Activated CD8-positive, alpha-beta memory T cell treated with anti-CD3 and anti-CD28 coated beads for 4 hours (primary cell): ENCODE measurements around the gene NSD2.
"Not testable (repeated sequence)": the region's sequence is repeated elsewhere in the genome, so short reads cannot be mapped to it uniquely, and the experiment has no call there.

Experiments used
- DNase-seq, 2 donors: peaks; one replicate each; pipeline ENCODE4 v3.0.0-alpha.2; 2020; ENCODE audit warnings: low read depth in 2 of 2

The NSD2 gene

DNA sequence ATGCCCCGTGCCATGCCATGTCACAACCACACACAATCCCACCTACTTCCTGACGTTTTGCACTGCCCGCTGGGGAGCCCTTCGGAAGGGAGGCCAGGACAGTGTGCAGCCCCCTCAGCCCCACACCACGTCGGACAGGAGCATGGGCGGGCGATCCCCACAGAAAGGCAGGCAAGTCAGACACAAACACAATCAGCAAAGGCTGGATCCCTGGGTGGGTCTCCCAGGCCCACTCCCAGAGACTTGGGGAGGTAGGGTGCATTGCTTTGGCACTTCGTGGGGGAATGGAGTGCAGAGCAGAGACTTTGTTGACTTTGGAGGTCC, 29.3 kb upstream of the NSD2 start:
- DNase-seq: no peak

DNA sequence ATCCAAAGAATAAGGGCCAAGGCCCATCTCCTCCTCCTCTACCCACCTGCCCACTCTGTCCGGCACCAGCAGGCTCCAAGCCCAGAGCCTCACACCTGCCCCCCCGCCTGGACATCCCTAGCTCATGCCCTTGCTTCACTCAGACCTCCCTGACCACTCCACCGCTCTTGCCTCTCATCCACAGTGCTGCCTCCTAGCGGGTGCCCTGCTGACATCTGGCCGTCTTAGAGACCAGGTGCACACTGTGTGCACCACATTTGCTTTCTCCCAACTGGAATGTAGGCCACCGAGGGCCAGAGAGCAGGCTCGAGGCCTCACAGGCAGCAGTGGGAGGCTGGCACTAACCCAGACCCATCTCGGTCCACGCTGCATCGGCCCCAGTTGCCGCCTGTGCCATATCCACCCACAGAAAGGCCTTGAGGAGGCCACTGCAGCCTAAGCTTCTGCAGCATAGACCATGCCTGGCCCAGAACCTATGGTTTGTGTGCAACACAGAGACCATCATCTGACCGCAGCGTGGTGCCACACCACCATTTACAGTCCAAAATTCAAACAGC, 28.8 kb upstream of the NSD2 start:
- no peak for DNase-seq

DNA sequence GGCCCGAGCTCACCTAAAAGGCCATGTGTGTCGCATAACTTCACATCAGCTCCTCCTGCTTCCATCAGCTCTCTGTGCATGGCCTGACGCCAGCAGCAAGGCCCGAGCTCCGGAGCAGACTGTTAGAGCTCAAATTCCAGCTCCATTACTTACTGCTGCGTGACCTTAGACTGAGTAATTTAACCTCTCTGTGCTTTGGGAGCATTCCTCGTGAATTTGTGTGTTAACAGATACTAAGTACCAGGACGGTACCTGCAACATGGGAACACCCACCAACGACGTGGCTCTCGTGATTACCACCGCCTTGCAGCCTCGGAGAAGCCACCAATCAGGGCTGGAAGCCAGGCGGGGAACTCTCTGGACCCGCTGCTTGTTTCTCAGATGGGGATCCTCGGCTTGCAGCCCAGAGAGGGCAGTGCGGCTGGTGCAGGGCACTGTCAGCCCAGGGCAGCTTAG, 28.2 kb upstream of the NSD2 start:
- no peak for DNase-seq

DNA sequence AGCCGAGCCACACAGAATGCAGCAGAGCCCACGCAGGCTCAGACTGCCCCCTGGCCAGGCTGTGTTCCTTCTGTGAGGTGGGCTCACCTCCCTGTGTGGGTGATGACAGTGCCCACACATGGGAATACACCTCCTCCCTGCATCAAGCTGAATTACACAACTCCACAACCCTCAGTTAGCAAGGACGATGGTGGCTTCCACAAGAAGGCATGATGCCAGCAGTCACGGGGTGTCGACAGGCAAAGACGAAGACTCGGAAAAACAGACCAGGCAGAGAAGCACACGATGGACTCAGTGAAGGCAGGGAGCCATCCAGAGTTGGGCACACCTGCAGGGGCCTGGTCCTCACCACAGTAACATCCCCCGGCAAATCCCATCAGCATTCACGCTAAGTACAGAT, 27.3 kb upstream of the NSD2 start:
- no peak for DNase-seq

DNA sequence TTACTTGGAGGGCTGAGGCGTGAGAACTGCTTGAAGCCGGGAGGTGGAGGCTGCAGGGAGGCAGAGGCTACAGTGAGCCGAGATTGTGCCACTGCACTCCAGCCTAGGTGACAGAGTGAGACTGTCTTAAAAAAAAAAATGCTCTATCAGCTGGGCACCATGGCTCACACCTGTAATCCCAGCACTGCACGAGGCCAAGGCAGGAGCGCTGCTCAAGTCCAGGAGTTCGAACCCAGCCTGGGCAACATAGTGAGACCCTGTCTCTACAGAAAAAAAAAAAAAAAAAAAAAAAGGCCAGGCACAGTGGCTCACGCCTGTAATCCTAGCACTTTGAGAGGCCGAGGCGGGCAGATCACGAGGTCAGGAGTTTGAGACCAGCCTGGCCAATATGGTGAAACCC, 26.6 kb upstream of the NSD2 start:
- not testable (repeated sequence) for DNase-seq

DNA sequence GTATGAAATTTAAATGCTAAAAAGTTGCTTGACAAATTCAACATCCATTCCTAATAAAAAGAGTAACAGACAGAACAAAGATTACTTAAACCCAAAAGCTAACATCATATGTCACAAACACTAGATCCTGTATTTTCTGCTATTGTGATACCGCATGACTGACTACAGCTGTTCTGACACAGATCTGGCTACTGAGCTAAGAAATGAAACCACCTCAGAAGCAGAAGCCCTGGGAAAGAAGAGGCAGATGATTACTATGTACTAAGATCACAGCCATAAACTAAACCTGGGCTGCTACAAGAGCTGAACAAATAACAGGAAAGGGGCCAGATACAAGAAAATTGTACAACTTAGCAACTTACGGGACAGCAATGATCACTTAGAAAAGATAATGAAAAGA, 24.6 kb upstream of the NSD2 start:
- DNase-seq: no peak

DNA sequence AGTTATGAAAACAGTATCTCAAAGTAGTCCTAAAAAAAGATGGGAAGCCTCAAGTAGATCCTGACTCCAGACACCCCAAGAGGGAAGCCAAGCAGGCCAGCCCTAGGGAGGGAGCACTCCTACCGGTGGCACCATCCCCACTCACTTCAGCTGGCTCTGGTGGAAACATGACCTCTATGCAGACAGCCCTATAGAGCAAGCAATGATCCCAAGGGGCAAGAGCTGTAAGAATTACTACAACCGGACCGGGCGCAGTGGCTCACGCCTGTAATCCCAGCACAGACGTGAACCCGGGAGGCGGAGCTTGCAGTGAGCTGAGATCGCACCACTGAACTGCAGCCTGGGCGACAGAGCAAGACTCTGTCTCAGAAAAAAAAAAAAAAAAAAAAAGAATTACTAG, 20.9 kb upstream of the NSD2 start:
- DNase-seq: no peak

DNA sequence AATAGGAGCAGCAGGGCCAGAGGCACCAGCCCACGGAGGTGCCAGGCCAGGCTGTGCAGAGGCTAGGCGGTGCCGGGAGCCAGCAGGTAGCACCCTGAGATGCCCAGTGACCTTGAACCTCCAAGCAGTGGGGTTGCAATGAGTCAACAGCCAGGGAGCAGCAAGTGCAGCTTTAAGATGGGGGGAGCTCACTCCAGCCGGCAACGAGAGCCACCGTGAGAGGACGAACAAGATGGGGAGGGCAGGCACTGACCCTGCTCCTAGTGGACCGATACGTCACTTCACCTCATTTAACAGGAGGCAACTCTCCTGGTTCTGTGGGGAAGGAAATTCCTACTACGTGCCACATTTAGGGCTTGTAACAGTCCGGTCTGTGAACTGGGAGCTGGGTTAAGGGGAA, 20.0 kb upstream of the NSD2 start:
- no peak for DNase-seq

DNA sequence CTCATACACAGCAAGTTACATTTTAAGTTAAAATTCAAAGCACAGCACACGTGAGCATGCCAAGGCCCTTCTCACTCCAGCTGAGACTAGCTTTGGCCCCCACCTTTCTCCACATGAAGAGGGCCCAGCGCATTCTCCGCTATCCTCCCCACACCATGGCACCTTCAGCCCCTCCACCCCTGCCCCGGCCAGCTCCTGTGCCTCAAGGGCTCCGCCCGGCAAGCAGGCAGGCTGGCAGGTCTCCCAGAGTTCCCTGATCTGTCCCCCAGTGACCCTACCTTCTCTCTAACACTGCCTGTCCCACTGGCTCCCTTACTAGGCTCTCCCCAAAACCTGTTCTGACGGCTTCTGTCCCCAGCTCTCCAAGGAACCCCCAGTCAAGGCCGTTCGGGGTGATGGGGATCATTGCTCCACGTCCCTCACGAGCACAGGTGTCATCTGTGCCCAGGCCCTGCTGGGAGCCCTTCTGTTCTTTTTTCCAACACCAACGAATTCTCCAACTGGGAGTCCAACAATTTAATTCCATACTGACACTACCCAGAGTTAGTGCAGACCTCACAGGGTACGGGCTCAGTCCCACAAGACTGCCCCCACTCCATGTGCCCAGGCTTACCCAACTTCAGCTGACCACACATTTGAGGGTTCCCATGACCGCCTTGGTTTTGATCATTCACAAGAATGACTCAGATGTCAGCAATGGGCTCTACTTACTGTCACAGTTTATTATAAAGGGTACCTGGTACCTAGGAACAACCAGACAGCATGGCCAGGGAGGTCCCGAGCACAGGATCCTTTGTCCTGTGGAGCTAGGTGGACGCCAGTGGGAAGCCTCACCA, 19.4 kb upstream of the NSD2 start:
- no peak for DNase-seq

DNA sequence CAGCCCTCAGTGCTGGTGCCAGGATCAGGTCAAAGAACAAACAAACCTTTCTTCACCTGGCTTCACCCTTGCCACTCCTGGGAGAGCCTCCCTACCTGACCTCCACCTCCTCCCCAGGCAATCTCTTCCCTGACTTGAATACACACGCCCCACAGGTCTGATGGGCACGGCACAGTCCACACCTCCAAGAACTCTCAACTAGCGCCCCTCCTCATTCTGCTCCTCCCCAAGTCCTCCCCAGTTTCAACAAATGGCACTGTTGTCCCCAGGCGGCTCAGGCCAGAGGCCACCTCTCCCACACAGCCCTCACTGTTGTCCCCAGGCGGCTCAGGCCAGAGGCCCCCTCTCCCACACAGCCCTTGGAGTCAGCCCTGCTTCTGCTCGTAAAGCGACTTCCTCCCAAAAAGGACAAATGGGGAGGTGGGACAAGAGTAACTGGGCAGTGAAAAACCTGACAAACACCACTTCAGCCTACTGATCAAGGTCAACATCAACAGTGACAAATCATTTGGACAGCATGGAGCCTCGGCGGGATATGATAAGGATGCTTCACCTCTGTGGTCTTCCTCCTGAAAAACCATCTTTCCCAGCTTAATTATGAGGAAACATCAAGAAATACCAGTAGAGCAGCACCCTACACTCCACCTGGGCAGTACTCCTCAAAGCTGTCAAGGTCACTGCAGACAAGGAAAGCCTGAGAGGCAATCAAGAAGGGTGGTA, 18.1 kb upstream of the NSD2 start:
- DNase-seq: no peak

DNA sequence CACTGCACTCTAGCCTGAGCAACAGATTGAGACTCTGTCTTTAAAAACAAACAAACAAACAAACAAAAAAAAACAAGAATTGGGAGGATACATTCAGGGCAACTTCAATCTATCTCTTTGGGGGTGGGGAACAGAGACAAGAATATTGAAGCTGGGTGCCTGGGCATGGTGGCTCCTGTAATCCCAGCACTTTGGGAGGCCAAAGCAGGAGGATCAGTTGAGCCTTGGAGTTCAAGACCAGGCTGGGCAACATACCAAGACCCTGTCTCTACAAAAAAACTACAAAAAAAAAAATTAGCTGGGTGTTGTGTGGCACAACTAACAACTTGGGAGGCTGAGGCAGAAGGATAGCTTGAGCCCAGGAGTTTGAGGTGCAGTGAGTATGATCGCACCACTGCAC, 16.4 kb upstream of the NSD2 start:
- DNase-seq: no peak

DNA sequence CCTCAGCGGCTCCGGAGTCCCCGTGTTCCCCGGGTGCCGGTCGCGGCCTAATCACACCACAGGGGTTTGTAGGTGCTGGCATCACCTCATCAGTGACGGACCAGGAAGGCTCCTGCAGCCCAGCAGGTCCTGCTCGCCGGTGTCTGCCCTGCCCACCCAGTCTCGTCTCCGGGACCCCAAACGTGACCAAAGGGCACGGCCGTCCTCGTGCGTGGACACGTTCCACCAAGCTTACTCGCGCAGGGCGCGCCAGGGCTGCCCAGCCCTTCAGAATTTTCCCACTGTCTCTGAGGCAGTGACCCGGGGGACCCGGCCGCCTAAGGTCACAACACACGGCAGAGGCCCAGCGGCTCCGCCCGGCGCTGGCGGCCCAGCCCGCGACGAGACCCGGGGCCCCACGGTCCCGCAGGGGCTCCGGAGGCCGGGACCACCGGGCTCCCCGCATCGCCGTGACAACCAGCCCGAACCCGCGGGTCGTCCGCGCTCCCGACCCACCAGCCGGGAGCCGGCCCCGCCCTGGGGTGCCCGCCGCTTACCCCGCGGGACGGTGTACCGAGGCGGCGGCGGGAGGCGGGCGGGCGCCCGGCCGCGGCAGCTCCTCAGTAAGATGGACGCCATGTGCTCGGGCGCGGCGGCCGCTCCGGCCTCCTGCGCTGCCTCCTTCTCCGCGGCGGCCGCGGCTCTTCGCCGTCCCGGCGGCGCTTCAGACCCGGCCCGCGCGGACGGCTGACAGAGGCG, 15.7 kb upstream of the NSD2 start:
- no peak for DNase-seq

DNA sequence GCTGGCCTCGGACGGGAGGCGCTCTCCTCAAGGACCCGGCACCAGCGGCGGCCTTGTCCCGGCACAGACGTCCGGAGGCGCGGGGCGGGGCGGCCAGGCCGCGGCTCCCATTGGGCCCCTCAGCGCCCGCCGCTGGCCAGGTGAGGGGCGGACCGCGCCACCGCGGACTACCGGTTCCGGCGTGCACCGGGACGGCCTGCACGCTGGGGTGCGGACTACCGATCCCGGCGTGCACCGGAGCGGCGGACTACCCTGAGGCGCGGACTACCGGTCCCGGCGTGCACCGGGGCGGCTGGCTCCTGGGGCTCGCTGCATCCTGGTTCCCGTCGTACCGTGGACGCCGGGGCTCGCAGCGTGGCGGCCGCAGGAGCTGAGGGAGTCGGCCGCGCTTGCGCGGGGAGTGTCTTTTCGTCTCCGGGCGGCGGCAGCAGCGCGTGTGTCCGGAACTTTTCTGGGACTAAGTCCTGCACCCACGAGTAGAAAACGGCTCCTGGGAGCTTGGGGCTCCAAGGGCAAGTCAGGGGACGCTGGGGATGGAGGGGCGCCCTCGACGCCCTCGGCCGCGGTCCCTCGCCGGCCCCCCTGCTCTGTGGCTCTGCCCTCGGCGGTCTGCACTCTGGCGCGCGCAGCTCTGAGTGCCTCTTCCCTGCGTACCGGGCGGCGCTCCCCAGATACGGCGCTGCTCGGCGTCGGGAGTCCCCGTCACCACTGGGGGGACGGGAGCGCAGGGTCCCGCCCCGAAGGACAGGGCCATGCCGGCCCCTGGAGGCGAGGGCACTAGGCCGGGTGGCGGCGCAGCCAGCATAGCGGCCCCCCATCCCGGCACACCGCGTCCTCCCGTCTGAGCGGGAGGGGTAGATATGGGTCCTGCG, 14.9 kb upstream of the NSD2 start, which contains the start of gene LETM1:
TSS of gene LETM1 (minus strand) at position 86 of the 872 bp plus-strand sequence. CDS start 206 bp downstream, outside the sequence.
- peak; percentile 81 to 89 for DNase-seq

DNA sequence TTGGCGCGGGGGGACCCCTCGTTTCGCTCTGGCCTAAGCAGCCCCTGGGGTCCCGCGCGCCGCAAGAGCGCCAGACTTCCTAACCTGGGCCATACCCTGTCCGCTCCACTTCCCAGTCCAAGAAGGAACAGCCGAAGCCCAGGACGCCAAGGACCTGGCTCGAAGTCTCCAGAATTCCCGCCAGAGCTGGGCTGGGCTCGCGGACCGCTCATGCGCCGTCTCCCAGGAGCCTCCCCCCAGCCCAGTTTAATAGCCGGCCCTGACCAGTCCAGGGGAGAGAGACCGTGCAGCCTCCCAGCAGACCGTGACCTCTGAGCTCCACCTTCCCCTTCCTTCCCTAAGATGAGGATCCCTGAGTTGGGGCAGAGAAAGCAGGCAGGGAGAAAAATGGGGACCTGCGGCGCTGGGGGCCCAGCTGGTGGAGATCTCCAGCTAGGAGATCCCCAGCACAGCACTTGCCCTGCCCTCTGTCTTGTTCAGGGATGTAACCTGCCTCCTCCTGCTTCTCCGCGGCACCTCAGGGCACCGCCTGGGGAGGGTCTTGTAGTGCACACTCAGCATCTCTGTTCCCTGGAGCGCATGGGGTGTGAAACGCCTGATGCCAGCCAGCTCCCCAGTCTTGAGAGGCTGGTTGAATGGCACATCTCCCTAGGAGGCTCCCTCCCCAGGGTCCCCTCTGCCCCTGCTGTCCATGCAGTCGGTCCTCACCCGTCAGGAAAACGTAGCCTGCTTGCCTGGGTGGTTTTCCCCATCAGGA, 14.1 kb upstream of the NSD2 start:
- no peak for DNase-seq

DNA sequence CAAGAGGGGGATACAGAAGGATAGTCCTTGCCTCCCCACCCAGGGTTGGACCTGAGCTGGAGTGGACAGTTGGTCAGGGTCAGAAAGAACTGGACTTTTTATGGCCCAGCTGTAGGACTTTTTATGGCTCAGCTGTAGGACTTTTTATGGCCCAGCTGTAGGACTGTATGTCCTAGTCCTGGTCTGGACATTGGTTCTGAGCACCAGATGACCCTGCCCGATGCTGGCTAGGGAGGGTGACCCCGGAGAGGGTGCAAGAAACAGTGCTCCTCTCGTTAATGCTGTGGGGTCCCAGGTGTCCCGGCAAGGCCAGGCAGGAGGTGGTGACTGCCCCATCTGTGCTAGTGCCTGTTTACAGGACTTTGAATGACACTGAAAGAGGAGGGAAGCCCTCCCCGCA, 13.3 kb upstream of the NSD2 start:
- no peak for DNase-seq

DNA sequence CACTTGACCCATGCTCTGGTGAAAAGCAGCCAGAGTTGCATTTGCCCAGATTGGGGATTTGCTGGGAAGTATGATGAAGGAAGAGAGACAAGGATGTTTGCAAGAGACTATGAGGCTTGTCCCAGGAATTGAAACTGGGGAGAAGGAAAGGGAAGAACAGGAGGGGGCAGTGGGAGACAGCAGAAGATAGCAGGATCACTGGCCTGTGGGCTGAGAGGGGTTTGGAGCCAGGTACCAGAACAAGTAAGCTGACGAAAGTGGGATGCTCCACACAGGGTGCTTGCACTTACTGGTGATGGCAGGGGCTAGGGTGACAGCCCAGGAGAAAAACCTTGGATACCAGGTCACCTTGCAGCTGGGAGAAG, 11.8 kb upstream of the NSD2 start:
- no peak for DNase-seq

DNA sequence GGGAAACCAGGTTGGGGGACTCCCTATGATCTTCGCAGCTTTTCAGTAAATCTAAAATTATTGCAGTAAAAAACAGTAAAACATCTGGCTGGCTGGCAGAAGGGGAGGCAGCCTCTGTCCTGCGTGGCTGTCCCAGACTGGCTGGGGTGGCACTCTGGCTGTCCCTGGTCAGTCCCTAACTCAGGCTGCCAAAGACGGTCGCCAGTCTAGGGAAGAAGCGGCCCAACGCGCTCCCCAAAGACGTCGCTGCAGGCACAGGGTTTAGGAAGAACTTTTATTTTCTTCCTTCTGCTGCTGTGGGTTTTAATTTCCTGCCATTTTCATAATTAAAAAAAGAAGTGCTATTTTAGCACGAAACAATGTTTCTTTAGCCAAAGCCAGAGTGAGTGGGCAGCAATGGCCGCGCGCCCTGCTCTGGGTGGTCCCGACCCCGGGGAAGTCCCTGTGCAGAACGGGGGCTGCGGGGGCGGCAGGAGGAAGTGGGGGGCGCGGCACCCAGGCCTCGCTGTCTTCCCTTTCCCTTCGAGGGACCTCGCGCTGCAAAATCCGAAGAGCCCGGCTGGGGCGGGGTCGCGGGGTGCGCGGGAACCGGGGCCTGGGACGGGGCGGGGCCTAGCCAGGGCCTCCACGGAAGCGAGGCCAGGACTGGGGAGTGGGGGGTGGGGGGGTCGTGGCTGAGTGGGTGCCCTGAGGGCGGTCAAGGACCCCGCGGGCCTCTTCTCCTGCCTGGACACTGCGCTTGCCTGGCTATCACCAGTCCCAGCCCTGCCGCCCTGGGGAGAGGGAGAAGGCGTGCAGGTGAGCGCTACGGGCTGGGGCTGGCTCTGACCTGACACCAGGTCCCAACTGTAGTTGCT, 8.9 kb upstream of the NSD2 start:
- no peak for DNase-seq

DNA sequence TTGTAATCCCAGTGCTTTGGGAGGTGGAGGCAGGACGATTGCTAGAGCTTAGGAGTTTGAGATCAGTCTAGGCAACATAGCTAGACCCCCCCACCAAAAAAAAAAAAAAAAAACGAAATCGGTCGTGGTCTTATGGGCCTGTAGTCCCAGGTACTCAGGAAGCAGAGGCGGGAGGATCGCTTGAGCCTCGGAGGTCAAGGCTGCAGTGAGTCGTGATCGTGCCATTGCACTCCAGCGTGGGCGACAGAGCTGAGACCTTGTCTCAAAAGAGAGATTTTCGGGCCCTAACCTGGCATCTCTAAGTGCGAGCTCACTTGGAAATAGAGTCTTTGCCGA, 8.3 kb upstream of the NSD2 start:
- no peak for DNase-seq

DNA sequence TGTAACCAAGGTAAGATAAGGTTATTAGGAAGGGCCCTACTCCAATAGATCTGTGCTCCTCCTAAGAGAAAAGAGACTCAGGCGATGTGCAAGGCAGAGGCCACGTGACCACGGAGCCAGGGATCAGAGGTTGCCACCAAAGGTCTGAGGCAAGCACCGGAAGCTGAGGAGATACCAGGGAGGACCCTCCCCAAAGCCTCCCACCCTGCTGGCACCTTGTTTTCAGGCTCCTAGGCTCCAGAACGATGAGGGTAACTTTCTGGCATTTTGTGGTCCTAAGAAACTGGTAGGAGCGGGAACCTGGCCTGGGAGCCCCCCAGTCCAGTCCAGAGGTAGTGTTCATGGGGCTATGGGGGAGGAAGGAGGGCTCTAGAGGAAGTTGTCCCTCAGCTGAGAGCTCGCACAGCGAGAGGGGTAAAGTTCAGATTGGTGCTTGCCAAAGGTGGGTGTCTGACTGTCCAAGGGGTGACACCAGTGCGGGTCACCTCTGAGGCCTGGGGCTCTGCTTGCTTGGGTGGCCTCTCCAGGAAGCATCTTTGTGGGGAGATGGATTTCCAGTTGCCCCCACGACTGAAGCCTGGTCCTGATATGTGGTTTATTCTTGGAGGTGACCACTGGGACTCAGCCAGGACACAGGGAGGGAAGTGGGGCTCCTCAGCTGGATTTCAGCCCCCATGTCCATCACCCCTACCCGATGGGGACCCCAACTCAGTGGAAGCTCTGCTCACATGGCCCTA, 7.7 kb upstream of the NSD2 start:
- DNase-seq: no peak
